Hindlimb muscle (tissue), 1 donor: ENCODE measurements around the gene SLC36A2. TPM values are rescaled to one million over a fixed set of nuclear protein-coding genes. Genes with fewer than 3 reads are reported as not detected.
"Not testable (repeated sequence)": the region's sequence is repeated elsewhere in the genome, so short reads cannot be mapped to it uniquely, and the experiment has no call there.

ENCODE experiments used
- DNase-seq: peaks from one replicate; pipeline ENCODE4 v3.0.0-alpha.2; 2013
- polyA plus RNA-seq: library from polyadenylated mRNA; unstranded; fragments of 120-200 nt; gene quantifications from one replicate; pipeline ENCODE4 v1.2.1, GENCODE V29; 2013; ENCODE audit not compliant: insufficient read length

The SLC36A2 gene
- polyA plus RNA-seq, 1 donor = 0.49 TPM

GRCh38 chr5:151320481-151320880 is 26.9 kb downstream of the SLC36A2 start:
- DNase-seq = no peak

GRCh38 chr5:151318850-151319732 is 28.3 kb downstream of the SLC36A2 start:
- peak; percentile 75 for DNase-seq

- no peak for DNase-seq
These were observed 29.5 kb downstream of the SLC36A2 start for GRCh38 chr5:151317871-151318270.

GRCh38 chr5:151315998-151316597 is 31.3 kb downstream of the SLC36A2 start:
- DNase-seq = peak; percentile 56

GRCh38 chr5:151313357-151313756 is 34.0 kb downstream of the SLC36A2 start:
- no peak for DNase-seq

- DNase-seq = no peak
These were observed 34.5 kb downstream of the SLC36A2 start for GRCh38 chr5:151312756-151313324.

GRCh38 chr5:151310932-151311331 is 36.4 kb downstream of the SLC36A2 start:
- DNase-seq = no peak

GRCh38 chr5:151309821-151310220 is 37.5 kb downstream of the SLC36A2 start:
- DNase-seq = not testable (repeated sequence)

- DNase-seq = not testable (repeated sequence)
These were observed 38.1 kb downstream of the SLC36A2 start for GRCh38 chr5:151309266-151309665.

GRCh38 chr5:151303666-151304065 is 43.7 kb downstream of the SLC36A2 start, which contains the start of gene SLC36A3:
Gene SLC36A3 (minus strand): TSS chr5:151303766. CDS start chr5:151303354, 412 bp downstream.
- DNase-seq = no peak

GRCh38 chr5:151298063-151298855 is 49.1 kb downstream of the SLC36A2 start:
- peak; percentile 17 for DNase-seq

- DNase-seq = no peak
These were observed 50.4 kb downstream of the SLC36A2 start for GRCh38 chr5:151296974-151297373.

- no peak for DNase-seq
These were observed 50.9 kb downstream of the SLC36A2 start for GRCh38 chr5:151296478-151296830.

- peak; percentile 50 for DNase-seq
These were observed 51.4 kb downstream of the SLC36A2 start for GRCh38 chr5:151295791-151296477.

- no peak for DNase-seq
These were observed 52.2 kb downstream of the SLC36A2 start for GRCh38 chr5:151295138-151295537.

GRCh38 chr5:151293624-151294023 is 53.7 kb downstream of the SLC36A2 start:
- DNase-seq = no peak

GRCh38 chr5:151288180-151288579 is 59.2 kb downstream of the SLC36A2 start:
- no peak for DNase-seq

GRCh38 chr5:151286246-151286645 is 61.1 kb downstream of the SLC36A2 start:
- DNase-seq = no peak

- DNase-seq = no peak
These were observed 61.7 kb downstream of the SLC36A2 start for GRCh38 chr5:151285683-151286082.

- DNase-seq = no peak
These were observed 62.9 kb downstream of the SLC36A2 start for GRCh38 chr5:151284392-151284967.

GRCh38 chr5:151283120-151283825 is 64.1 kb downstream of the SLC36A2 start:
- DNase-seq = no peak
